Measurements from ENCODE around the gene CC2D1B.

DNA sequence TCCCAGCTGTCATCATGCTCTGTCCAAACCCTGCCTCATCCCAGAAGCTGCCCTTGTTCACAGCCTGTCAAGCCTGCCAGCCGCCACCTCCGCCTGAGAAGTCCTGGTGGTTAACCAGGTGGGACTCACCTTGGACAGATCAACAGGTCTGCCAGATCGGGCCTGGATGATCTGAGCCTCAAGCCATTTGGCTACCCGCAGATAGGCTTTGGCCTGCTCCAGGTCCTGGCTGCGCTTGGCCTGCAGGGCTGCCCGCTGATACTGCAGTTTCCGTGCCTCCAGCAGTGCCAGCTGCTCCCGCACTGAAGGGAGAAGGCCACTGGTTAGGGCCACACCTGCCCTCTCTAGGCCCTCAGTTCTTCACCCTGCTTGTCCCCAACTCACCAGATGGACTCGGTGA, 8.6 kb downstream of the CC2D1B start:
- TF ChIP-seq CTCF (IDR thresholded peaks at IDR 0.05; ENCODE audit: extremely low read depth in 1 of 2, insufficient read depth in 1 of 2, low read depth in 1 of 2, low read length in 2 of 2) (no peak), EZH2 (IDR thresholded peaks at IDR 0.05; ENCODE audit: borderline replicate concordance, low read depth, low read length, severe bottlenecking) (no peak), POLR2A (IDR thresholded peaks at IDR 0.05; ENCODE audit: low read depth, low read length) (no peak), POLR2AphosphoS5 (IDR thresholded peaks at IDR 0.05; ENCODE audit: insufficient read depth, low read depth, low read length) (no peak), MYC (IDR thresholded peaks at IDR 0.05; ENCODE audit: low read depth, low read length) (no peak), GATA2 (IDR thresholded peaks at IDR 0.05; ENCODE audit: insufficient read depth, insufficient read length, low read depth, low read length) (no peak), FOS (IDR thresholded peaks at IDR 0.05; ENCODE audit: borderline replicate concordance, insufficient read depth, low read length) (no peak)
- TF ChIP-seq, protein P1, sequence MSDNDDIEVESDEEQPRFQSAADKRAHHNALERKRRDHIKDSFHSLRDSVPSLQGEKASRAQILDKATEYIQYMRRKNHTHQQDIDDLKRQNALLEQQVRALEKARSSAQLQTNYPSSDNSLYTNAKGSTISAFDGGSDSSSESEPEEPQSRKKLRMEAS (IDR thresholded peaks at IDR 0.05; ENCODE audit: insufficient read depth, insufficient read length) = no peak

Measured in endothelial cell of umbilical vein (primary cell).